Right cardiac atrium (tissue), 5 donors: ENCODE measurements around the gene DDX39B. TPM values are rescaled to one million over a fixed set of nuclear protein-coding genes. Genes with fewer than 3 reads are reported as not detected.

ENCODE experiments used
- ATAC-seq, 2 donors: fragments of 200-7000 bp; cut with Tn5 transposase; one replicate each; pipeline versions ENCODE4 v1.8.0 to v1.9.1; 2020; ENCODE audit warnings: moderate library complexity in 2 of 2, mild to moderate bottlenecking in 1 of 2
- DNase-seq, 3 donors: peaks; one replicate each; pipeline ENCODE4 v3.0.0-alpha.2; 2020
- H3K27ac ChIP-seq: one replicate; pipeline ENCODE4 v1.5.1; 2013; ENCODE audit warnings: mild to moderate bottlenecking, low read length, control low read depth, moderate library complexity
- H3K27me3 ChIP-seq: one replicate; pipeline ENCODE4 v1.6.1; 2013; ENCODE audit not compliant: control insufficient read depth, insufficient read depth
- H3K4me1 ChIP-seq: one replicate; pipeline ENCODE4 v1.6.1; 2013; ENCODE audit warnings: low read length; ENCODE audit not compliant: control insufficient read depth, insufficient read depth
- H3K4me3 ChIP-seq: one replicate; pipeline ENCODE4 v1.5.1; 2013; ENCODE audit warnings: low read length, control low read depth
- H3K9me3 ChIP-seq: one replicate; pipeline ENCODE4 v1.6.1; 2013; ENCODE audit warnings: low read length; ENCODE audit not compliant: control insufficient read depth
- WGBS: extraction: QIAGEN DNeasy Blood & Tissue Kit; methylation state at CpG from one replicate; pipeline ENCODE4 v1.1.7; 2013; 5-methylcytosine and 5-hydroxymethylcytosine counted together
- intact Hi-C, 4 donors: fragments of 100-400 bp; cut with DNase I; formaldehyde crosslinking; loops; one replicate each; pipeline versions ENCODE4 v1.11.0 to v1.14.0; 2022 to 2023
- polyA plus RNA-seq: library from polyadenylated mRNA; stranded (reverse); fragments of 200-250 nt; gene quantifications from one replicate; pipeline ENCODE4 v1.2.3, GENCODE V29; 2013
- total RNA-seq, 4 donors: library from RNA; stranded (reverse); fragmentation: NEBNext Ultra II Directional; extraction: Animal tissue kit (Norgen Biotek cat#: 25700); gene quantifications; one replicate each; pipeline ENCODE4 v1.2.1, GENCODE V29; 2021
- donor health status: healthy with polysubstance abuse.
- donor health status: DM: no; HTN: yes; CAD: no.
- donor health status: DM: no; HTN: no; CAD: no.
- donor health status: DM: no; HTN: yes; CAD: no; lungs with severe emphysema.
- donor health status: DM: yes; HTN: yes; CAD: no.

Gene DDX39B
- total and polyA plus RNA-seq, 5 donors: 145 to 235 (median 202) TPM

DNA sequence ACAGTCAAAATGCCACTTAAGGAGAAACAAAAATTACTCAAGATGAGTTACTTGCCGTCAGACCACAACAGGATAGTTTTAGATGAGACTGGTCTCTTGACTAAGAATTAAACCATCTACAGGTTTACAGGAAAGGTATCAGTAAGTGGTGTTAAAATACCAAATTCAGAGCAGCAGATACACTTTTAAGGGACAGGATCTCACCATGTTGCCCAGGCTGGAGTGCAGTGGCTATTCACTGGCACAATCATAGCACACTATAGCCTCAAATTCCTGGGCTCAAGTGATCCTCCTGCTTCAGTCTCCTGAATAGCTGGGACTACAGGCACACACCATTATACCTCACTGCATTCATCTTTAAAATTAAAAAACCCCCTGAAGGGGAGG lies 8.4 kb downstream of the DDX39B start:
- ATAC-seq: no peak
- intact Hi-C loops: loop anchor here in 1 of 4 donors (5.0 kb wide), 1 partner anchor 41 kb away; no protein-coding TSS in a partner anchor
- no peak overlapping the region for H3K27ac ChIP-seq
- no peak for DNase-seq
- no peaks in the 10 kb centered on the region for H3K27me3 ChIP-seq
- WGBS: 94% methylated on average over 1 of the region's 1 CpG
- no peaks in the 10 kb centered on the region for H3K4me1 ChIP-seq
- no peak overlapping the region for H3K4me3 ChIP-seq
- H3K9me3 ChIP-seq: no peaks in the 10 kb centered on the region

DNA sequence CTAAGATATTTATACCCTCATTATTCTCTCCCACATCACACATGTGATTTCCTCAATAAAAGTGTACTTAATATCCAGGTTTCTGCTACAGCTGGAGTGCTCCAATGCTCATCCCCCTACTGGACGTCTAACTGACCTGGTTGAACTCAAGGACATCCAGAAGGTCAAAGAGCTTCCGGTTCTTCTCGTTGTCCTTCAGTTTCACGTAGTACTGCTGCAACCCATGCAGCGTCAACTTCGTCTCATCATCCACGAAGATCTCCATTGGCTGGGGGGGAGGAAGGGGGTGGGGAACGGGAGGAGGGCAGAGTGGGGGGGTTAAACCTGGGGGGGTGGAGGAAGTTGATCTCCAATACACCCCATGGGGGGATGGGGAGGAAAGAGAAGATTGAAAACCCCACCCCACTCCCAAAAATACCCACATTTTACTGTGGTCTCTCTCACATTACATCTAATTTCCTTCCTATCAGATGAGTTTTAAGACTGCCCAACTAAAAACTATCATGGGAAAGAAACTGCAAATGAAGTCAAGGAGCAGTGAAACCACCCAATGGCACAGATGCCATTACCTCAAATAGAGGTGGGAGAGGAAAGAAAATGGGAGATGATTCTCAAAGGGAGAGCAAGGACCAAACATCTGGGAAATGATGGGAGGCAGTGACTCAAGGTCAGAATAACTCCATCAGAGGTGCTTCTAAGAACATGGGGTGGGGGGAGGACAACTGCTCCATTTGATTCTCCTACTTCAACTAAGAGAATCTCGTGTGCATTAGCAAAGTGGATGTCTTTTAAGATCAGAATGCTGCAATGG lies 9.0 kb downstream of the DDX39B start:
- no peaks in the 10 kb centered on the region for H3K4me1 ChIP-seq
- ATAC-seq: no peak
- H3K9me3 ChIP-seq: no peaks in the 10 kb centered on the region
- H3K4me3 ChIP-seq: no peak overlapping the region
- WGBS: 48% methylated on average over 9 of the region's 9 CpGs
- DNase-seq: no peak
- intact Hi-C loops: loop anchor here in 1 of 4 donors (5.0 kb wide), 1 partner anchor 41 kb away; no protein-coding TSS in a partner anchor
- no peak overlapping the region for H3K27ac ChIP-seq
- H3K27me3 ChIP-seq: no peaks in the 10 kb centered on the region

DNA sequence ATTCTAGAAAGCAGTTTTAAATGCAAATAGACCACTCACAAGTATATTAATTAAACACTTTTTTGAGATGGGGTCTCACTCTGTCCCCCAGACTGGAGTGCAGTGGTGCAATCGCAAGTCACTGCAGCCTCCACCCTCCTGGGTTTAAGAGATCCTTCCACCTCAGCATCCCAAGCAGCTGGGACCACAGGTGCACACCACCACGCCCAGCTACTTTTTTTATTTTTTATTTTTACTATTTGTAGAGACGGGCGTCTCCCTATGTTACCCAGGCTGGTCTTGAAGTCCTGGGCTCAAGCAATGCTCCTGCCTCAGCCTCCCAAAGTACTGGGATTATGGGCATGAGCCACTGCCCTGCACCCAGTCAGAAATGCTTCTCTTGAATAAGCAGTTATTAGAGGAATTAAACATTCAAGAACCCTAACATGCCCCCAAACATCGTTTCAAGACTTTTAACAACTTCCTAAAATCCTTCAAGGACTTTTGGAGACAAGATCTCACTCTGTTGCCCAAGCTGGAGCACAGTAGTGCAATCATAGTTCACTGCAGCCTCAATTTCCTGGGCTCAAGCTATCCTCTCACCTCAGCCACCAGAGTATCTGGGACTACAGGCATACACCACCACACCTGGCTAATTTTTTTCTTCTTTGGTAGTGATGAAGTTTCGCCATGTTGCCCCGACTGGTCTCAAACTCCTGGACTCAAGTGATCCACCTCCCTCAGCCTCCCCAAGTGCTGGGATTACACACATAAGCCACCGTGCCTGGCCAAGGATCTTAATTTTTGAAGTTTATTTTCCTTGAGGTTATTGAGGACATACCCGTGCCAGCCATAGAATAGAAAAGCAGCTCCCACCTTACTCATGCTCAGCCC lies 9.8 kb downstream of the DDX39B start:
- no peak for ATAC-seq

DNA sequence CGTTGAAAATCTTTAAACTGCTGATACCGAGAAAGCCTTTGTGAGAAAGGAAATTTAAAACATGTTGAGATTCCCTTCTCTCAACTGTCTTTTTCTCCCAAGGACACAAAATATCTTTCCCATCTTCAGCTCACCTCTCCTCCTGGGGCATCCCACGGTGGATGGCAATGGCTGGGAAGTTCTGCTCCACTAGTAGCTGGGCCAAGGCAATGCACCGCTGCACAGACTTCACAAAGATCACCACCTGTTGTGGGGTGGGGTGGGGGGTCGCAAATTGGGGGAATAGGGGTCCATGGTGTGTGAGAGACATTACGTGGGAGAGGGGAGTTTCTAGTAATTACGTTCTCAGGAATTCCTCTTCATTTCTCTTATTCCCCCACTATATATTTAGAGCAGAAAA lies 10.6 kb downstream of the DDX39B start:
- no peak for ATAC-seq
- Histone ChIP-seq H3K9me3 (no peaks in the 10 kb centered on the region), H3K4me3 (no peak overlapping the region), H3K27me3 (no peaks in the 10 kb centered on the region), H3K27ac (no peak overlapping the region), H3K4me1 (no peaks in the 10 kb centered on the region)
- WGBS: 86% methylated on average over 7 of the region's 7 CpGs
- no peak for DNase-seq
- intact Hi-C loops: loop anchor here in 1 of 4 donors (5.0 kb wide), 1 partner anchor 39 kb away; no protein-coding TSS in a partner anchor

More for the DNA sequence above, 9.8 kb downstream of the DDX39B start:
- Histone ChIP-seq H3K27ac (no peak overlapping the region), H3K4me1 (no peaks in the 10 kb centered on the region), H3K4me3 (no peak overlapping the region), H3K27me3 (no peaks in the 10 kb centered on the region), H3K9me3 (no peaks in the 10 kb centered on the region)
- WGBS: 70% methylated on average over 9 of the region's 9 CpGs
- intact Hi-C loops: loop anchor here in 1 of 4 donors (5.0 kb wide), 1 partner anchor 40 kb away; no protein-coding TSS in a partner anchor
- no peak for DNase-seq

DNA sequence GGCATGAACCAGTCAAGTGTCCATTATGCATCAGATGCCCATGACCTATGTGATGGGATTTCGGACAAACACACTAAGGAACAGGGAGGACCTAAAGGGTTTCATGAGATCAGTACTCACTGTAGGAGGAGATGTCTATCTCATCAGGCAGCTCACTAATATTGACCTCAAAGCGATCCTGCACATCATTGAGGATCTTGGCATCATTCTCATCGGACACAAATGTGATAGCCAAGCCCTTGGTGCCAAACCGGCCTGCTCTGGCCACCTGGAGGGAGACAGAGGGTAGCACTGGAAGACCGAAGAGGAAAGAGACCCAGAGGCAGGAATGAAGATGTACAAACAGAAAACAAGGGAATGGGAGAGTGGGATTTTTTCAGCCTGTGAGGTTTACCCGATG lies 11.1 kb downstream of the DDX39B start:
- no peak overlapping the region for H3K4me3 ChIP-seq
- DNase-seq (no peak), ATAC-seq (no peak)
- intact Hi-C loops: loop anchor here in 1 of 4 donors (5.0 kb wide), 1 partner anchor 38 kb away; no protein-coding TSS in a partner anchor
- no peak overlapping the region for H3K27ac ChIP-seq
- H3K27me3 ChIP-seq: no peaks in the 10 kb centered on the region
- H3K9me3 ChIP-seq: no peaks in the 10 kb centered on the region
- WGBS: 59% methylated on average over 6 of the region's 6 CpGs
- H3K4me1 ChIP-seq: no peaks in the 10 kb centered on the region

DNA sequence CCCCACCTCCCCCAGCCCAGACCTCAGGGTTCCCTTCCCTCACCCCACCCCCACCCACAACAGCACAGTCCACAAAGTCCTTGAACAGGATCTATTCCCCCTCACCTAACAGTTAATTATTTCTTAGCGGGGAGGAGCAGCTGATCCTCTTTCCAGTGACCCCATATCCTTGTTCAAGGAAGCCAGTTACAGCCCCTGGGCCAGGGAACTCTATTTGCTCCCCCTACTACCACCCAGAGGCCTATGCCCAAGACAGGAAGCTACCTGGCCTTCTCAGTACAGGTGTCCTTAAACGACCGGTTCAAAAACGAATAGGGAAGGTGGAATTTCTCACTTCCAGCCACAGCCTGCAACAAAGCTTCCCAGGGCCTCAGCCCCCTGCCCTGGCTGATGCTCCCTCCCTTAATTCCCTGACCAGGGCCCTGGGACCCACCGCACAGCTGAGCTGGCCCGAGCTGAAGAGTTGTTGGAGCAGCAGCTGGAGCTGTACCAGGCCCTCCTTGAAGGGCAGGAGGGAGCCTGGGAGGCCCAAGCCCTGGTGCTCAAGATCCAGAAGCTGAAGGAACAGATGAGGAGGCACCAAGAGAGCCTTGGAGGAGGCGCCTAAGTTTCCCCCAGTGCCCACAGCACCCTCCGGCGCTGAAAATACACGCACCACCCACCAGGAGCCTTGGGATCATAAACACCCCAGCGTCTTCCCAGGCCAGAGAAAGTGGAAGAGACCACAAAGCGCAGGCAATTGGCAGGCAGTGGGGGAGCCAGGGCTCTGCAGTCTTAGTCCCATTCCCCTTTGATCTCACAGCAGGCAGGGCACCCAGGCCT lies 12.3 kb downstream of the DDX39B start:
- WGBS: 48% methylated on average over 12 of the region's 12 CpGs
- no peak overlapping the region for H3K27ac ChIP-seq

DNA sequence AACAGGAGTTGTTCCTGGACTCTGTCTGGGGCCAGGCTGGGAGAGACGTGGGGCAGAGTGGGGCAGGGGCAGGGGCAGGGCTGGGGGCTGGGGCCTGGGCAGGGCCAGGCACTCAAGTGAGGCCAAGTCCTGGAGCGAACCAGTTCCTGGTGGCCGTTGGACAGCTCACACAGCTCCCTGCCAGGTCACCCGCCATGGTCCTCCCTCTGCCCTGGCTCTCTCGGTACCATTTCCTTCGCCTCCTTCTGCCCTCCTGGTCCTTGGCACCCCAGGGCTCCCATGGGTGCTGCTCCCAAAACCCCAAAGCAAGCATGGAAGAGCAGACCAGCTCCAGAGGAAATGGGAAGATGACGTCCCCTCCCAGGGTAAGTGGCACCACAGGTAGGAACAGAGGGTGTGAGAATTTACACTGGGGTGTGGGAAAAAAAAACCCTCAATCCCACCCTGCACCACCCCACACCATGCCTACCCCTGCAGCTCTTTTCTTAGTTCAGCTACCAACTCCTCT lies 12.9 kb downstream of the DDX39B start, which contains the start of gene MCCD1:
MCCD1 (plus strand) TSS at position 142 of the 508 bp plus-strand sequence; CDS start at position 195, 53 bp downstream.
- intact Hi-C loops: no loop called here
- ATAC-seq: peak; percentile 46 to 49
- no peaks in the 10 kb centered on the region for H3K4me1 ChIP-seq
- H3K4me3 ChIP-seq: no peak within 1 kb of the TSS
- no peak for DNase-seq
- WGBS: 60% methylated on average over 7 of the region's 7 CpGs
- H3K9me3 ChIP-seq: no peaks in the 10 kb centered on the region
- no peak within 1 kb of the TSS for H3K27ac ChIP-seq
- no peaks in the 10 kb centered on the region for H3K27me3 ChIP-seq

More for the DNA sequence above, 12.3 kb downstream of the DDX39B start:
- Histone ChIP-seq H3K9me3 (no peaks in the 10 kb centered on the region), H3K4me1 (no peaks in the 10 kb centered on the region), H3K27me3 (no peaks in the 10 kb centered on the region), H3K4me3 (no peak overlapping the region)
- ATAC-seq (peak; percentile 3 to 17), DNase-seq (no peak)
- intact Hi-C loops: loop anchor here in 1 of 4 donors (5.0 kb wide), 1 partner anchor 37 kb away; no protein-coding TSS in a partner anchor

DNA sequence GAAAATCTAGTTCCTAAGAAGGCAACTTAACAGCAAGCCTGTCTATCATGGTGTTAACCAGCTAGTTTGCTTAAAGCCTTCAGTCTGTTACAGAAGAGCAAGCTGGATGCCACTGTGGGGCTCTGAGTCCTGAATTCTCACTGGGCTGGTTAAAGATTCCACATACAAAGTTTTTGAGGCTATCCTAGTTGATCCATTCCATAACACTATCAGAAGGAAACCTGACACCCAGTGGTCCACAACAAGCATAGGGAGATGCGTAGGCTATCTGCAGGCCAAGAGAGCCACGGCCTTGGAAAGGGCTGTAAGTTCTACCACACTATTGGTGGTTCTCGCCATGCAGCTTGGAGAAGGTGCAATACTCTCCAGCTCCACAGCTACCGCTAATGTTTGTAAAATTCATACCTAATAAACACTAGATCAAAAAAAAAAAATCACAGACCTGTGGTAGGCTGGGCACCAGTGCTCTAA lies 13.5 kb downstream of the DDX39B start:
- H3K4me3 ChIP-seq: no peak overlapping the region
- DNase-seq (no peak), ATAC-seq (no peak)
- 82% methylated on average over 4 of the region's 4 CpGs for WGBS
- no peaks in the 10 kb centered on the region for H3K27me3 ChIP-seq
- intact Hi-C loops: no loop called here
- H3K9me3 ChIP-seq: no peaks in the 10 kb centered on the region
- no peak overlapping the region for H3K27ac ChIP-seq
- no peaks in the 10 kb centered on the region for H3K4me1 ChIP-seq

DNA sequence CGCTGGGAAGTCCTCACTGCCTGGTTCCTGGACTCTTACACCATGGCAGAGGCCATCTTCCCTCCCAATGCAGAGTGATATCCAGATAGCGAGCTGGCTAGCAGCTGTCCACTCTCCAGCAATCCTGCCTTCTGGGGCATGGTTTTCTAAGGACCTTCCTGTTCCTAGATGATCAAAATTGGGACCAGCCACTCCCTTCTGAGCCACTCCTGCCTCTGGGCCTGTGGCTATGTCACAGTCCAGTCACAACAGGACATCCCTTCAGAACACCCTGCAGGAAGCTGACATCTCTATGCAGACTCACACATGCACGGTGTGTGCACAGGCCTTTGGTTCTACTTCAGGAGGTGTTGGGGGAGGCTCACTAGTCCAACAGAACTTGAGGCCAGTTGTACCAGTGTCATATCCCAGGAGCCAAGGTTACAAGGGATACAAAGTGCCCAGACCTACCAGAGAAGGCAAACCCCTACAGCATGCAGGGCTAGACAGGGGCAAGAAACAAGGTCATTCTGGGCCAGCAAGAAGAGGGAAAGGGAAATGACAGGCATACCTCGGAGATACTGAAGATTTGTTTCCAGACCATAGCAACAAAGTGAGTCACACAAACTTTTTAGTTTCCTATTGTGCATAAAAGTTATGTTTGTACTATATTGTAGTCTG lies 15.7 kb downstream of the DDX39B start:
- peak; percentile 9 to 56 for ATAC-seq
- H3K27me3 ChIP-seq: no peaks in the 10 kb centered on the region
- H3K4me1 ChIP-seq: no peaks in the 10 kb centered on the region
- no peak overlapping the region for H3K27ac ChIP-seq
- DNase-seq: no peak
- no peaks in the 10 kb centered on the region for H3K9me3 ChIP-seq
- intact Hi-C loops: no loop called here
- no peak overlapping the region for H3K4me3 ChIP-seq
- 55% methylated on average over 4 of the region's 4 CpGs for WGBS

DNA sequence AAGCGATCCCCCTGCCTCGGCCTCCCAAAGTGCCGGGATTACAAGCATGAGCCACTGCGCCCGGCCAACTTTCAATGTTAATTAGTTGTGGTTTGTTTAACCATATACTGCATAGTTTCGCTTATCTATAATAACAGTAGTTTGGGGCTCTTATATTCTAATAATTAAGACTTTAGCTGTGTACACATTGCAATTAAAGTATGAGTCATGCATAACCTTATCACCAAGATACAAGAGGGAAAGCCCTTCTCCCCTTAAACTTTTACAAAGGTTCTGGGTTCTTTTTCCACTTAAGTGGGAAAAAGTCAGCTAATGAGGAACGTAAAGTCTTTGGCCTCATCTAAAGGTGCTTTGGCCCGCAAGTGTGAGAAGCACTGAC lies 16.3 kb downstream of the DDX39B start:
- Histone ChIP-seq H3K4me3 (no peak overlapping the region), H3K4me1 (no peaks in the 10 kb centered on the region), H3K27ac (no peak overlapping the region), H3K27me3 (no peaks in the 10 kb centered on the region), H3K9me3 (no peaks in the 10 kb centered on the region)
- intact Hi-C loops: no loop called here
- WGBS: 72% methylated on average over 8 of the region's 8 CpGs
- no peak for DNase-seq
- ATAC-seq: no peak
